GM12878 (cell line): ENCODE results near the gene CDO1.

Experiments used
- CTCF ChIP-seq, 3 experiments: IDR thresholded peaks in 2 of 3; conservative IDR thresholded peaks in 1 of 3; 2 replicates each; pipeline ENCODE4 v1.5.1; 2011; ENCODE audit warnings: low read depth in 3 of 3, low read length in 3 of 3, mild to moderate bottlenecking in 3 of 3, control low read depth in 2 of 3, moderate library complexity in 2 of 3, inconsistent platforms in 1 of 3, mixed read lengths in 1 of 3; ENCODE audit not compliant: control insufficient read depth in 2 of 3, insufficient read depth in 1 of 3; ENCODE audit errors: extremely low read depth in 1 of 3
- EP300 ChIP-seq, 2 experiments: fragments of 150-350 bp in 1 of 2; IDR thresholded peaks; 2 replicates each; pipeline ENCODE4 v1.6.1; 2011 to 2012; ENCODE audit warnings: low read depth in 2 of 2, low read length in 2 of 2, borderline replicate concordance in 1 of 2, improper control_type of control experiment in 1 of 2, inconsistent platforms in 1 of 2; ENCODE audit not compliant: control insufficient read depth in 1 of 2
- ESRRA ChIP-seq: IDR thresholded peaks from 2 replicates; pipeline ENCODE4 v1.6.1; 2012; ENCODE audit warnings: mild to moderate bottlenecking, low read length, improper control_type of control experiment
- JUND ChIP-seq: IDR thresholded peaks from 2 replicates; pipeline ENCODE4 v1.6.1; 2012; ENCODE audit warnings: low read depth, mild to moderate bottlenecking, low read length, improper control_type of control experiment, moderate library complexity
- MYB ChIP-seq: fragments of 150-350 bp; IDR thresholded peaks from 2 replicates; pipeline ENCODE4 v1.6.1; 2014; ENCODE audit warnings: mild to moderate bottlenecking, low read depth, low read length, borderline replicate concordance
- POLR2A ChIP-seq: IDR thresholded peaks from 2 replicates; pipeline ENCODE4 v1.6.1; 2011; ENCODE audit warnings: low read depth, mild to moderate bottlenecking, low read length
- POLR2AphosphoS5 ChIP-seq: IDR thresholded peaks from 2 replicates; pipeline ENCODE4 v1.6.1; 2011; ENCODE audit warnings: mild to moderate bottlenecking, low read length, inconsistent platforms
- RB1 ChIP-seq: fragments of 450-650 bp; formaldehyde crosslinking; IDR thresholded peaks from 2 replicates; pipeline ENCODE4 v1.6.1; 2017; ENCODE audit warnings: mild to moderate bottlenecking, borderline replicate concordance
- REST ChIP-seq: IDR thresholded peaks from 2 replicates; pipeline ENCODE4 v1.6.1; 2012; ENCODE audit warnings: mild to moderate bottlenecking, low read depth, low read length
- SMC3 ChIP-seq: IDR thresholded peaks from 2 replicates; pipeline ENCODE4 v1.6.1; 2011; ENCODE audit warnings: low read length, improper control_type of control experiment, borderline replicate concordance
- SREBF1 ChIP-seq: IDR thresholded peaks from 2 replicates; pipeline ENCODE4 v1.6.1; 2012; ENCODE audit warnings: mild to moderate bottlenecking, low read length
- TCF7 ChIP-seq: IDR thresholded peaks from 2 replicates; pipeline ENCODE4 v1.6.1; 2014; ENCODE audit warnings: antibody characterized with exemption, borderline replicate concordance
- ZBTB33 ChIP-seq: fragments of 450-650 bp; IDR thresholded peaks from 2 replicates; pipeline ENCODE4 v1.6.1; 2017; ENCODE audit warnings: mild to moderate bottlenecking
- ZNF384 ChIP-seq: IDR thresholded peaks from 2 replicates; pipeline ENCODE4 v1.6.1; 2012; ENCODE audit warnings: low read depth, mild to moderate bottlenecking, low read length, improper control_type of control experiment, borderline replicate concordance

GRCh38 chr5:115810761-115811160 is 5.7 kb downstream of the CDO1 start:
- TF ChIP-seq POLR2A (no peak), TCF7 (no peak), JUND (no peak), CTCF (IDR thresholded peaks at IDR 0.05 in 2 of 3, conservative IDR thresholded peaks at IDR 0.05 in 1 of 3; ENCODE audit: control insufficient read depth in 2 of 3, extremely low read depth in 1 of 3, insufficient read depth in 1 of 3, low read depth in 3 of 3, low read length in 3 of 3) (no peak), RB1 (no peak), REST (no peak), ZBTB33 (no peak), SREBF1 (no peak), ESRRA (no peak), POLR2AphosphoS5 (no peak), EP300 (IDR thresholded peaks at IDR 0.05; ENCODE audit: borderline replicate concordance in 1 of 2, control insufficient read depth in 1 of 2, low read depth in 2 of 2, low read length in 2 of 2) (no peak), SMC3 (no peak), MYB (no peak), ZNF384 (no peak)
